HG03457 (cell line): ENCODE data around the gene STAB2.
"Not testable (repeated sequence)": the region's sequence is repeated elsewhere in the genome, so short reads cannot be mapped to it uniquely, and the experiment has no call there.

Experiments used
- ATAC-seq: cut with Tn5 transposase; IDR thresholded peaks from one replicate; pipeline ENCODE4 v1.9.1; 2021; ENCODE audit warnings: moderate number of reproducible peaks; ENCODE audit not compliant: unreplicated experiment

The STAB2 gene

GRCh38 chr12:103642240-103642864, 55.3 kb downstream of the STAB2 start:
- ATAC-seq: no peak

- ATAC-seq: no peak
These were observed 58.1 kb downstream of the STAB2 start for GRCh38 chr12:103645202-103645601.

GRCh38 chr12:103647267-103647666, 60.2 kb downstream of the STAB2 start:
- no peak for ATAC-seq

- no peak for ATAC-seq
These were observed 65.7 kb downstream of the STAB2 start for GRCh38 chr12:103652808-103653207.

- not testable (repeated sequence) for ATAC-seq
These were observed 66.6 kb downstream of the STAB2 start for GRCh38 chr12:103653568-103654173.

- ATAC-seq: no peak
These were observed 67.7 kb downstream of the STAB2 start for GRCh38 chr12:103654816-103655215.

- no peak for ATAC-seq
These were observed 69.2 kb downstream of the STAB2 start for GRCh38 chr12:103656291-103656690.

- ATAC-seq: no peak
These were observed 70.3 kb downstream of the STAB2 start for GRCh38 chr12:103657331-103657730.

GRCh38 chr12:103664626-103665025, 77.6 kb downstream of the STAB2 start:
- no peak for ATAC-seq

GRCh38 chr12:103665971-103666370, 78.9 kb downstream of the STAB2 start:
- ATAC-seq: no peak

- ATAC-seq: no peak
These were observed 80.1 kb downstream of the STAB2 start for GRCh38 chr12:103667125-103667524.

GRCh38 chr12:103668520-103668919, 81.4 kb downstream of the STAB2 start:
- no peak for ATAC-seq

GRCh38 chr12:103671367-103671766, 84.3 kb downstream of the STAB2 start:
- no peak for ATAC-seq

GRCh38 chr12:103672401-103673119, 85.5 kb downstream of the STAB2 start:
- ATAC-seq: no peak

GRCh38 chr12:103673487-103673886, 86.4 kb downstream of the STAB2 start:
- ATAC-seq: no peak

- ATAC-seq: no peak
These were observed 86.9 kb downstream of the STAB2 start for GRCh38 chr12:103673891-103674375.

GRCh38 chr12:103676893-103677292, 89.8 kb downstream of the STAB2 start:
- ATAC-seq: no peak

- no peak for ATAC-seq
These were observed 90.3 kb downstream of the STAB2 start for GRCh38 chr12:103677341-103677740.

- ATAC-seq: no peak
These were observed 90.8 kb downstream of the STAB2 start for GRCh38 chr12:103677905-103678304.

- no peak for ATAC-seq
These were observed 92.5 kb downstream of the STAB2 start for GRCh38 chr12:103679421-103680170.

GRCh38 chr12:103680591-103681141, 93.6 kb downstream of the STAB2 start:
- ATAC-seq: no peak
